AG09309 (cell line): Measurements from ENCODE around the gene SOX21.

Experiments
- DNase-seq: peaks from one replicate; pipeline ENCODE4 v3.0.0-alpha.2; 2010; ENCODE audit warnings: low read depth
- H3K4me3 ChIP-seq: 2 replicates; pipeline ENCODE4 v1.5.1; 2011; ENCODE audit warnings: mild to moderate bottlenecking, low read depth, low read length, moderate library complexity; ENCODE audit not compliant: control insufficient read depth
- TF ChIP-seq, protein P1 (sequence below): IDR thresholded peaks from 2 replicates; pipeline ENCODE4 v1.5.1; 2011; ENCODE audit warnings: mild to moderate bottlenecking, low read depth, low read length, inconsistent platforms; ENCODE audit not compliant: insufficient read depth, control insufficient read depth; ENCODE audit errors: missing control alignments

The SOX21 gene

DNA sequence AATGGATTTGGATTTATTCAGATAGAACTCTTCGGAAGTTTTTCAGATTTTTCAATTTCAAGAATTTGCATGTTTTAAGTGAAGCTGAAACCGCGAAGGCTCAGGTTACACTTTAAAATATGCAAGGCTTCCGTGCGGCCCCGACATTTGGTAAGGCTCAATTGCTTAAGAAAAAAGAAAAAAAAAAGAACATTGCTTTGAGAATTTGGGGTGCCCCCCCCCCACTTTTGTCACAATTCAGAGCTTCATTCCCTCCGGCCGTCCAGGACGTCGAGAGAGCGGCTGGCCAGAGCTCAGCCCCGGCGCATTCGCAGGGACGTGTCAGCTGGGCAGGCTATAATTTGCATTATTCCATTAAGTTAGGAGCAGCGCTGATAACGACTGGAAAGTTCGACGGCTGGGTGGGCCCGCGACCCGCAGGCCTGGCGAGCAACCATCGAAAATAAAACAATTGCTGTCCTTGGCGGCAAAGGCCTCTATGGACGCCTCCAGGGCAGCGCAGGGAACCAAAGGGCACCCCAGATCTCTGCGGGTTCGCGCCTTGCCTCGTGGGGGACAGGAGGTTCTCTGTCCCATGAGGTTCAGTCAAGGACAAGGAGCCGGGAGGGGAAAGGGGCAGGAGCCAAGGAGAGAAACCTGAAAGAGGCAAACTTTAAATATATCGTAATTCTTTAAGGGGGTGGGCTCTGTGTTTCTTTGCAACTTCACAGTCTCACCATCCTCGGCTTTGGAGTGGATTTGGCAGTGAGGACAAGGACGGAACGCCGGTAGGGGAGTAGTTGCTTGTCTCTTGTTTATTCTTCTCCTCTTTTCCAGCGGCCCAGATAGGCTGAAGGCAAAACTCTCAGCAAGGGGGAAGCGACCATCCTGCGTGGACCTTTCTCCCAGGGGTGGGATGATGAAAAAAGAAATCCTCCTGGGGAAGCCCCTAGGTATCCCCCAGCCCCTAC is 7.0 kb downstream of the SOX21 start:
- TF ChIP-seq, protein P1, sequence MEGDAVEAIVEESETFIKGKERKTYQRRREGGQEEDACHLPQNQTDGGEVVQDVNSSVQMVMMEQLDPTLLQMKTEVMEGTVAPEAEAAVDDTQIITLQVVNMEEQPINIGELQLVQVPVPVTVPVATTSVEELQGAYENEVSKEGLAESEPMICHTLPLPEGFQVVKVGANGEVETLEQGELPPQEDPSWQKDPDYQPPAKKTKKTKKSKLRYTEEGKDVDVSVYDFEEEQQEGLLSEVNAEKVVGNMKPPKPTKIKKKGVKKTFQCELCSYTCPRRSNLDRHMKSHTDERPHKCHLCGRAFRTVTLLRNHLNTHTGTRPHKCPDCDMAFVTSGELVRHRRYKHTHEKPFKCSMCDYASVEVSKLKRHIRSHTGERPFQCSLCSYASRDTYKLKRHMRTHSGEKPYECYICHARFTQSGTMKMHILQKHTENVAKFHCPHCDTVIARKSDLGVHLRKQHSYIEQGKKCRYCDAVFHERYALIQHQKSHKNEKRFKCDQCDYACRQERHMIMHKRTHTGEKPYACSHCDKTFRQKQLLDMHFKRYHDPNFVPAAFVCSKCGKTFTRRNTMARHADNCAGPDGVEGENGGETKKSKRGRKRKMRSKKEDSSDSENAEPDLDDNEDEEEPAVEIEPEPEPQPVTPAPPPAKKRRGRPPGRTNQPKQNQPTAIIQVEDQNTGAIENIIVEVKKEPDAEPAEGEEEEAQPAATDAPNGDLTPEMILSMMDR: no peak
- H3K4me3 ChIP-seq: no peak overlapping the region
- DNase-seq: no peak

DNA sequence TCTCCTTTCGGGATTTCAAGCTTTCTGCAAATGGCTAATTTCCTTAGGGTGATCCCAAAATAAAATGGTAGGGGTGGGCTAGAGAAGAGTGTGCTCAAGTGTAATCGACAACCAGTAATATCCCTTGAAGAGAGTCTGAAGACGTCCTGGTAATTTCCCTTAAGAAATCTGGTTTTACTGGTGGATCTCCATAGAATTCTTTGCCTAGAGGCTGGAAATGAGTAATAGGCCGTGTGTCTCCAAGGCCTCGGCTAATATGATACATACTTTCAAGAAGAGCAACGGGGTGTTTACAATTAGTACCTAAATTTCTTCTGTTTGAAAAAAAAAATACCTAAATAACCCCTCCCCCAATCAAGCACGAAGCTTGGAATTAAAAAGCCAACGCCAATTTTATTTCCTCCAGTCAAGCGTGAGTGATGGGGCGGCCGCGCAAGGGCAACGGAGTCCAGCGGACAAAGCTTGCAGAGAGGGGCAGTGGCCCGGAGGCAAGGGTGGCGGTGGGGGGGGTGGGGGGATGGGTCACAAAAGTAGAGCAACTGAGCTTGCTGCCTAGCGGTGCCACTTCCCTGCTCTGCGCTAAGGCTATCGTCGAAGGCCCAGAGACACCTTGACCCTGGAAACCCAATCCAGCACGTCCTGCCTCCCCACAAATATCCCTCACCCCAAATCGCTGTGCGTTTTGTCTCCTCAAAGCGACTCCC is 7.8 kb downstream of the SOX21 start:
- TF ChIP-seq, protein P1: no peak
- DNase-seq: no peak
- H3K4me3 ChIP-seq: no peak overlapping the region

DNA sequence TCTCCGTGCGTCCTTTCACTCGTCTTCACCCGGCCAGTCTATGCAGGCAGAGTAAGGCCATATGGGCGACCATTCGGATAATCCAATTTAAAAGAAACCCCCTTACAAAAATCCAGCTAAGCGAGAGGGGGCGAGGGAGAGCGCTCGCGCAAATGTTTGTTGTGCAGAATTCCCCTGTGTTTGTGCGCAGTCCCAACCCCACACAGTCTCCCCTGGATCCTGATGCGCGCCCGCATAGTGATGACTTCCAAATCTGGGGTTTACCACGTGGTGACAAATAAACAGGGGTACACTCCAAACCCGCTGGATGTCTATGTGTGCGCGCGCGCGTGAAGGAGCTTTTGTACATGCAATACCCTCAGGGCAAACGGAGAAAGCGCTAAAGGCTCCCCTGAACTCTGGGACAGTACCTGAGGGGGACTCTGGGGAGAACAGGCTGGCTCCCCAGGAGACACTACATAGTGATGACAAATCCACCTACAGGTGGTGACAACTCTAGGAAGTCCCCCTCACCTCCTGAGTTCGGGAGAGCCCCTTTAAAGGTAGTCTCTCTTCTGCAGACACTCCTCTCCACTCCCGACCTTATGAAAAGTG is 8.5 kb downstream of the SOX21 start:
- no peak overlapping the region for H3K4me3 ChIP-seq
- TF ChIP-seq, protein P1: no peak
- DNase-seq: no peak

DNA sequence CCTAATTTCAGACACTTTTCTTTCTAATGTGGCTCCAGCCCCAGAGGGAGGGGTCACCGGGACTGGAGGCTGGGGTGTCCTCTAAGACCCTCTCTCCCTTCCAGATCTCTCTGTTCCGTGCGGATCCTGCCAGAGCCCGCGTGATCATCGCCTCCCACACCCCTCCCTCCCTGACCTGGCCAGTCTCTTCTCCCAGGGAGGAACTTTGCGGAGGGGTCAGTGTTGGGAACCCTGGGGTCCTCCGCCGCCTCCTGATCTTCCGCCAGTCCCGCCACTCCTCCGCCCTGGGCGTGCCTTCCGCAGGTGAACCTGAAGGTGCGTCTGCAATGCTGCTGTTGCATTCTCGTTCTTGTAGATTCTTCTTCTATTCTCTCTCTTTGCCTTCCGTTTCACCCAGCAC is 9.1 kb downstream of the SOX21 start:
- TF ChIP-seq, protein P1: no peak
- H3K4me3 ChIP-seq: no peak overlapping the region

DNA sequence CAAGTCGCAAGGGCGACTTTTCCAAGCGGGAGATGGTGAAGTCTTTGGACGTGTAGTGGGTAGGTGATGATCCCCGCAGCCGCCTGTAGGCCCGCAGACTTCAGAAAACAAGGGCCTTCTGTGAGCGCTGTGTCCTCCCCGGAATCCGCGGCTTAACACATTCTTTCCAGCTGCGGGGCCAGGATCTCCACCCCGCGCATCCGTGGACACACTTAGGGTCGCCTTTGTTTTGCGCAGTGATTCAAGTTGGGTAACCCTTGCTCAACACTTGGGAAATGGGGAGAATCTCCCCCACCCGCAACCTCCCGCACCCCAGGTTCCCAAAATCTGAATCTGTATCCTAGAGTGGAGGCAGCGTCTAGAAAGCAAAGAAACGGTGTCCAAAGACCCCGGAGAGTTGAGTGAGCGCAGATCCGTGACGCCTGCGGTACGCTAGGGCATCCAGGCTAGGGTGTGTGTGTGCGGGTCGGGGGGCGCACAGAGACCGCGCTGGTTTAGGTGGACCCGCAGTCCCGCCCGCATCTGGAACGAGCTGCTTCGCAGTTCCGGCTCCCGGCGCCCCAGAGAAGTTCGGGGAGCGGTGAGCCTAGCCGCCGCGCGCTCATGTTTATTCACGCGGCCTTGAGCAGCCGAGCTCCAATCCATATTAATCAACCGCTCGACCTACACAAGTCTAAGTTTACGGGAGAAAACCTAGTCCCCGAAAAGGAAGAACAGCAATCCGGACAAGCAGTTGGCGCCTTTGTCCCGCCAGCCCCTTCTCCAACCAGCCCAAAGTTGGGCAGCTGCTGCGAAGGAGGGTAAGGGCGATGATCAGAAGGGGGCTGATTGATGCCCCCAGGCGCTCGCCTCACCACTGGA is 9.9 kb downstream of the SOX21 start:
- TF ChIP-seq, protein P1: no peak
- no peak for DNase-seq
- H3K4me3 ChIP-seq: no peak overlapping the region

More for the DNA sequence above, 9.1 kb downstream of the SOX21 start:
- DNase-seq: no peak
